Body of pancreas (tissue), 4 donors: ENCODE measurements around the gene GRIN1. TPM values are rescaled to one million over a fixed set of nuclear protein-coding genes. Genes with fewer than 3 reads are reported as not detected.

Experiments used
- ATAC-seq: fragments of 150-250 bp; one replicate; pipeline ENCODE4 v1.9.1; 2016
- DNase-seq, 4 donors: peaks; one replicate each; pipeline ENCODE4 v3.0.0-alpha.2; 2019
- H3K27ac ChIP-seq, 4 donors: fragments of 200-600 bp; sonication (generic); 1 replicate in 3 of 4; 2 replicates in 1 of 4; pipeline versions ENCODE4 v1.5.1 to v1.6.1; 2016 to 2019; ENCODE audit warnings: mild to moderate bottlenecking in 1 of 4, mixed read lengths in 1 of 4, moderate library complexity in 1 of 4
- H3K27me3 ChIP-seq, 2 donors: fragments of 200-600 bp; sonication (generic); one replicate each; pipeline ENCODE4 v1.6.0; 2016; ENCODE audit warnings: mild to moderate bottlenecking in 1 of 2
- H3K36me3 ChIP-seq, 2 donors: fragments of 200-600 bp; sonication (generic); replicated peaks in 1 of 2; 2 replicates each; pipeline ENCODE4 v1.5.1; 2016; ENCODE audit warnings: low read depth in 2 of 2; ENCODE audit not compliant: insufficient read depth in 1 of 2
- H3K4me1 ChIP-seq: fragments of 200-600 bp; sonication (generic); one replicate; pipeline ENCODE4 v1.6.0; 2016
- H3K4me3 ChIP-seq, 2 donors: fragments of 200-600 bp; sonication (generic); 1 replicate in 1 of 2; 2 replicates in 1 of 2; pipeline ENCODE4 v1.5.1; 2016 to 2019
- H3K9me3 ChIP-seq, 3 donors: fragments of 200-600 bp; sonication (generic); 1 replicate in 2 of 3; 2 replicates in 1 of 3; pipeline ENCODE4 v1.5.1; 2016
- CTCF ChIP-seq, 7 experiments: fragments of 450-650 bp in 4 of 7; fragments of 200-600 bp in 3 of 7; sonication (generic) in 3 of 7; IDR thresholded peaks; one replicate each; pipeline ENCODE4 v1.5.1; 2016 to 2019; ENCODE audit warnings: antibody characterized with exemption in 7 of 7
- POLR2A ChIP-seq, 3 donors: fragments of 450-650 bp; IDR thresholded peaks; one replicate each; pipeline ENCODE4 v1.6.1; 2016; ENCODE audit warnings: antibody characterized with exemption in 3 of 3, mild to moderate bottlenecking in 2 of 3
- WGBS, 2 donors: methylation state at CpG; one replicate each; pipeline ENCODE4 v1.1.5; 2017; 5-methylcytosine and 5-hydroxymethylcytosine counted together
- intact Hi-C: fragments of 100-400 bp; cut with DNase I; formaldehyde crosslinking; loops from one replicate; pipeline ENCODE4 v1.15.1; 2023
- total RNA-seq, 2 donors: library from RNA; depleted of rRNA; stranded (reverse); fragments of >200 nt; gene quantifications; one replicate each; pipeline ENCODE4 v1.1.0, GENCODE V29; 2016

GRIN1 gene
- total RNA-seq, 2 donors from 2014 or later: not detected

DNA sequence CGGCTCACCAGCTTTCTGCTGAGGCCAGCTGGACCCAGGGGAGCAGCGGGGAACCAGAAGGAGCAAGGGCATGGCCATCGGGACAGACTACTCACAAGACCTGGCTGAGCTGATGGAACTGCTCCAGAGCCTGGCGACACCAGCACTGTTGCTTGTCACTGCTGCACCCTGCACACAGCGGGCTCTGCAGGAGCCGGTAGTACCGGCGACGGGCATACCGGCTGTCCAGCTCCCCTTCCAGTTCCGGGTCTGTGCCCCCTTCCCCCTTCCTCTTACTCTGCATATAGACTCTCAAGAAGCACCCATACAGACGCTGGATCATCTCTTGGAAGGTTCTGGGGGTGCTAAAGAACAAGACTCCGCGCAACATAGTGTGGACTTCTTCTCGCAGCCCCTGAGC is 48.4 kb downstream of the GRIN1 start:
- no peak for ATAC-seq
- no peaks in the 10 kb centered on the region for H3K27me3 ChIP-seq
- H3K9me3 ChIP-seq: no peaks in the 10 kb centered on the region
- TF ChIP-seq POLR2A (IDR thresholded peaks at IDR 0.05): no peak
- no peak for TF ChIP-seq CTCF (IDR thresholded peaks at IDR 0.05)
- DNase-seq: no peak
- peaks cover 61% of the 10 kb centered on the region for H3K4me1 ChIP-seq
- WGBS, 2 donors: 59% methylated on average over 9 to 15 of the region's 15 CpGs
- H3K4me3 ChIP-seq: peak overlapping the region; percentile 79 to 90
- peaks cover 8 to 17% of the 10 kb centered on the region in 2 donors for H3K36me3 ChIP-seq
- intact Hi-C loops: no loop called here
- no peak overlapping the region for H3K27ac ChIP-seq

DNA sequence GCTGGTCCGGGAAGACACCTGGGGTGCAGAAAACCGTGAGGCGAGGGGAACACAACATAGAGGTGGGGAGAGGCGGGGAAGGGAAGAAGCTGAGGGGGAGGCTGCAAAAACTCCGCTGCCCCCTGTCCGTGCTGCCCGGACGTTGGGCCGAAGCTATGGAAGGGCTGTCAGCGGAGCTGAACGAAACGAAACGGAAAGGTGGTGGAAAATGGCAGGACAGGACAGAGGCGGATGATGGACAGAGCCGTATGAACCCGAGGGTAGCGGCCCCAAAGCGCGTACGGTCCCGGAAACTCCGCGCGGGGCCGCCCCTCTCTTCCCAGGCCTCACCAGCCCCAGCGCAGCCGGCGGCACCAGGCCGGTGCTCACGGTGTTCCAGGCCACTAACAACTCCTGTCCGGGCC is 49.1 kb downstream of the GRIN1 start:
- Histone ChIP-seq H3K27ac (peak overlapping the region; percentile 93 to 99 (median 95)), H3K36me3 (peaks cover 8 to 11% of the 10 kb centered on the region in 2 donors), H3K27me3 (no peaks in the 10 kb centered on the region), H3K4me1 (peaks cover 68% of the 10 kb centered on the region), H3K9me3 (no peaks in the 10 kb centered on the region), H3K4me3 (peak overlapping the region; percentile 79 to 90)
- no peak for DNase-seq
- WGBS, 2 donors: 1% methylated on average over 25 to 31 of the region's 31 CpGs
- ATAC-seq: no peak
- intact Hi-C loops: no loop called here
- TF ChIP-seq CTCF (IDR thresholded peaks at IDR 0.05): no peak

- Histone ChIP-seq H3K36me3 (peaks cover 3 to 6% of the 10 kb centered on the region in 2 donors), H3K27ac (peak within 1 kb of the TSS; percentile 93 to 99 (median 95)), H3K27me3 (no peaks in the 10 kb centered on the region), H3K9me3 (no peaks in the 10 kb centered on the region), H3K4me1 (peaks cover 74% of the 10 kb centered on the region), H3K4me3 (peak within 1 kb of the TSS; percentile 79 to 90)
- ATAC-seq (peak; percentile 87), DNase-seq (peak; percentile 94)
- WGBS, 2 donors: 0% methylated on average over 6 to 94 of the region's 98 CpGs
- peak; percentile 86 to 87 (median 86) for TF ChIP-seq POLR2A (IDR thresholded peaks at IDR 0.05)
- peak in 4 of 7 experiments; percentile 49 to 63 (median 54) for TF ChIP-seq CTCF (IDR thresholded peaks at IDR 0.05)
- intact Hi-C loops: no loop called here
These were observed 49.7 kb downstream of the GRIN1 start, which contains the start of the genes ANAPC2 and SSNA1 for GRCh38 chr9:137188490-137189296. Gene ANAPC2 (minus strand): TSS chr9:137188560. CDS start chr9:137188532, 28 bp downstream. Gene SSNA1 (plus strand): TSS chr9:137188676. CDS start chr9:137188727, 51 bp downstream.

- Histone ChIP-seq H3K9me3 (no peaks in the 10 kb centered on the region), H3K36me3 (peaks cover 0 to 4% of the 10 kb centered on the region in 2 donors), H3K4me1 (peaks cover 83% of the 10 kb centered on the region), H3K27ac (peak overlapping the region; percentile 93 to 99 (median 95)), H3K27me3 (no peaks in the 10 kb centered on the region), H3K4me3 (peak overlapping the region; percentile 79 to 90)
- TF ChIP-seq CTCF (IDR thresholded peaks at IDR 0.05): peak in 1 of 7 experiments; percentile 23
- no peak for TF ChIP-seq POLR2A (IDR thresholded peaks at IDR 0.05)
- DNase-seq (peak; percentile 50 to 68 (median 67)), ATAC-seq (peak; percentile 3)
- intact Hi-C loops: loop anchor here (5.0 kb wide), 1 partner anchor 43 kb away; the partner anchor contains the start of gene SLC34A3
- 7 to 14% methylated on average over 3 to 23 of the region's 23 CpGs for WGBS, 2 donors
These were observed 50.6 kb downstream of the GRIN1 start for GRCh38 chr9:137189297-137190295.
